ENCODE results near the gene SENP7. TPM values are rescaled to one million over a fixed set of nuclear protein-coding genes. Genes with fewer than 3 reads are reported as not detected.

The SENP7 gene
- total RNA-seq, 1 donor, result 11.2 TPM

DNA sequence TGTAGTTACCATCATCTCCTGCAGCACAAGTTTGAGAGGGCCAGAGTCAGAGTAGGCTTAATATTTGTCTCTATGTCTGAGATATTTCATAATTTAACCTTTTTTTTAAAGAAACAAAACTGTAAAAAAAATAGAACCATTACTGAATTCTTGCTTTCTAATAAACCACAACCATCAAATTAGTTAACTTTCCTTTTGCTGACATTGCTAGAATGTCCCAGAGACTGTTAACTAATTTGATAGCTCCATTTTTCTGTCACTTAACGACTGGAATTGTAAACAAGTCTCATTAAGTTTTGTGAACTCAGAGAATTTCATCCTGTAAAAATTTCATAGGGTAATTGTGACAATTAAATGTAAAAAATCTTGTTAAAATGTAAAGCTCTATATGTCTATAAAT lies 228.3 kb downstream of the SENP7 start:
- DNase-seq (ENCODE audit: insufficient read length, low spot score, missing footprints), result no peak
- TF ChIP-seq, protein P1, sequence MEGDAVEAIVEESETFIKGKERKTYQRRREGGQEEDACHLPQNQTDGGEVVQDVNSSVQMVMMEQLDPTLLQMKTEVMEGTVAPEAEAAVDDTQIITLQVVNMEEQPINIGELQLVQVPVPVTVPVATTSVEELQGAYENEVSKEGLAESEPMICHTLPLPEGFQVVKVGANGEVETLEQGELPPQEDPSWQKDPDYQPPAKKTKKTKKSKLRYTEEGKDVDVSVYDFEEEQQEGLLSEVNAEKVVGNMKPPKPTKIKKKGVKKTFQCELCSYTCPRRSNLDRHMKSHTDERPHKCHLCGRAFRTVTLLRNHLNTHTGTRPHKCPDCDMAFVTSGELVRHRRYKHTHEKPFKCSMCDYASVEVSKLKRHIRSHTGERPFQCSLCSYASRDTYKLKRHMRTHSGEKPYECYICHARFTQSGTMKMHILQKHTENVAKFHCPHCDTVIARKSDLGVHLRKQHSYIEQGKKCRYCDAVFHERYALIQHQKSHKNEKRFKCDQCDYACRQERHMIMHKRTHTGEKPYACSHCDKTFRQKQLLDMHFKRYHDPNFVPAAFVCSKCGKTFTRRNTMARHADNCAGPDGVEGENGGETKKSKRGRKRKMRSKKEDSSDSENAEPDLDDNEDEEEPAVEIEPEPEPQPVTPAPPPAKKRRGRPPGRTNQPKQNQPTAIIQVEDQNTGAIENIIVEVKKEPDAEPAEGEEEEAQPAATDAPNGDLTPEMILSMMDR (IDR thresholded peaks at IDR 0.05; ENCODE audit: extremely low read depth, low read depth, low read length), result no peak
- Histone ChIP-seq H3K36me3 (ENCODE audit: insufficient read depth, low read length) (no peaks in the 10 kb centered on the region), H3K4me2 (ENCODE audit: insufficient read depth, low read length) (no peak overlapping the region), H3K4me3 (ENCODE audit: insufficient read depth, low read length) (no peak overlapping the region), H3K27me3 (ENCODE audit: insufficient read depth, low read length) (no peaks in the 10 kb centered on the region), H4K20me1 (ENCODE audit: insufficient read depth, low read length) (no peaks in the 10 kb centered on the region), H3K27ac (ENCODE audit: low read depth, low read length) (no peak overlapping the region), H3K4me1 (ENCODE audit: insufficient read depth, low read length) (no peaks in the 10 kb centered on the region), H3K9me3 (ENCODE audit: low read depth, low read length) (no peaks in the 10 kb centered on the region), H2AFZ (ENCODE audit: low read length) (no peak overlapping the region), H3K79me2 (ENCODE audit: insufficient read depth, low read length) (no peaks in the 10 kb centered on the region)

DNA sequence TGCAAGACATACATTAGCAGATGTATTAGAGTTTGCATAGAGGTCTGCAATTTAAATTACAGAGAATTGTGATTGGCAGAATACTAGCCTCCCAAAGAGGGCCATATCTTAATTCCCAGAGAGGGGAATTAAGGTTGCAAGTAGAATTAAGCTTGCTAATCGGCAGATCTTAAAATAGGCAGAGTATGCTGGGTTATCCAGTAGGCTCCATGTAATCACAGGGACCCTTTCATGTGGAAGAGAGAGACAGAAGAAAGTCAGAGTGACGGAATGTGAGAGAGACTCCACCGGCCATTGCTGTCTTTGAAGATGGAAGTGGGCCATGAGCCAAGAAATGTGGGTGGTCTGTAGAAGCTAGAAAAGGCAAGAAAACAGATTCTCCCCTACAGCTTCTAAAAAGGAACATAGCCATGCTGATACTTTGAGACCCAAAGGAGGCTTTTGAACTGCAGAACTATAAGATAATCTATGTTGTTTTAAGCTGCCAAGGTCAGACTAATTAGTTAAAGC lies 231.4 kb downstream of the SENP7 start:
- Histone ChIP-seq H2AFZ (ENCODE audit: low read length) (no peak overlapping the region), H3K9me3 (ENCODE audit: low read depth, low read length) (no peaks in the 10 kb centered on the region), H3K4me1 (ENCODE audit: insufficient read depth, low read length) (peaks cover 6% of the 10 kb centered on the region), H3K4me3 (ENCODE audit: insufficient read depth, low read length) (no peak overlapping the region), H3K27me3 (ENCODE audit: insufficient read depth, low read length) (no peaks in the 10 kb centered on the region), H3K79me2 (ENCODE audit: insufficient read depth, low read length) (no peaks in the 10 kb centered on the region), H3K4me2 (ENCODE audit: insufficient read depth, low read length) (no peak overlapping the region), H3K36me3 (ENCODE audit: insufficient read depth, low read length) (no peaks in the 10 kb centered on the region), H4K20me1 (ENCODE audit: insufficient read depth, low read length) (no peaks in the 10 kb centered on the region), H3K27ac (ENCODE audit: low read depth, low read length) (no peak overlapping the region)
- TF ChIP-seq, protein P1 (IDR thresholded peaks at IDR 0.05; ENCODE audit: extremely low read depth, low read depth, low read length), result no peak
- no peak for DNase-seq (ENCODE audit: insufficient read length, low spot score, missing footprints)

DNA sequence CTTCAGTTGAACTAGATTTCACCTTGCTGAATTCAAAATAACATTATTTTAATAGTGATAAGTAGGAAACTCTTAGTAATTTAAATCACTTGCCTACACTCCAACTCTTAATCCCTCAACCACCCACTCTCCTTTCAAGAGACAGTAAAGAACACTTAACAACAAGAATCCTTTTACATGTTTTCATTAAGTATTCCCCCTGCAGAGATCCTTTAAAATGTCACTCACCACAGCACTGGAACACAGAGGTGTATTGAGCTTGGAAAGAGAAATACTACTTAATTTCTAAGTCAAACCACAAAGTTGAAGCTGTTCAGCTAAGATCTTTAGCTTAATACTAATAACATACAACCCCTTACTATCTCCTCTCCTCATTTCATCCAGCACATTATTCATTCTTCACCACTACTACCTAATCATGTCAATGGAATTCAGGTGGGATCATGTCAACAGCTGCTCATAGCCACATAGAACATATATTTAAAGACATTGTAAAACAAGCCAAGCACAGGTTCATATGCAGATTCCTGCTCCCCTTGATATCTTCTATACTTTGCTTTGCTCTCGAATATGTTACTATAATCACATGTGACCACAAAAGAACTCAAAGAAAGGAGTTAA lies 233.1 kb downstream of the SENP7 start:
- no peaks in the 10 kb centered on the region for H3K36me3 ChIP-seq (ENCODE audit: insufficient read depth, low read length)
- TF ChIP-seq, protein P1 (IDR thresholded peaks at IDR 0.05; ENCODE audit: extremely low read depth, low read depth, low read length), result no peak
- H4K20me1 ChIP-seq (ENCODE audit: insufficient read depth, low read length), result no peaks in the 10 kb centered on the region
- no peak overlapping the region for H3K27ac ChIP-seq (ENCODE audit: low read depth, low read length)
- H3K27me3 ChIP-seq (ENCODE audit: insufficient read depth, low read length), result no peaks in the 10 kb centered on the region
- H3K4me3 ChIP-seq (ENCODE audit: insufficient read depth, low read length), result no peak overlapping the region
- no peak for DNase-seq (ENCODE audit: insufficient read length, low spot score, missing footprints)
- H3K9me3 ChIP-seq (ENCODE audit: low read depth, low read length), result no peaks in the 10 kb centered on the region
- H3K4me1 ChIP-seq (ENCODE audit: insufficient read depth, low read length), result peaks cover 6% of the 10 kb centered on the region
- no peak overlapping the region for H2AFZ ChIP-seq (ENCODE audit: low read length)
- no peak overlapping the region for H3K4me2 ChIP-seq (ENCODE audit: insufficient read depth, low read length)
- no peaks in the 10 kb centered on the region for H3K79me2 ChIP-seq (ENCODE audit: insufficient read depth, low read length)

DNA sequence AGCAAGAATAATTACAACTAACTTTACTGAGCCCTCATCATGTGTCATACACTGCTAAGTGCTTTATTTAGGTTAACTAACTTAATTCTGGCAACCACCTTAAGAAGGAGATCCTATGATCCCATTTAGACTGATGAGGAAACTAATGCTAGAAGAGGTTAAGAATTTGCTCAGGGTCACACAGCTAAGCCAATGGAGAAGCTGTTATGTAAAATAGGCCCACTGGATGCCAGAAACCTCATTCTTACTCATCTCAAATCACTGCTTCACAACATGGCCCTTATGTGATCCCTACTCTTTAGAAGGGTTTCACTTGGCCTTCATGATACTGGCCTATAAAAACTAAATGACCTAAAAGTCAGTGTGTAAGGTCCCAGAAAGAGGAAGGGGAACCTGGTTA lies 233.8 kb downstream of the SENP7 start:
- H3K36me3 ChIP-seq (ENCODE audit: insufficient read depth, low read length), result no peaks in the 10 kb centered on the region
- H4K20me1 ChIP-seq (ENCODE audit: insufficient read depth, low read length), result no peaks in the 10 kb centered on the region
- no peaks in the 10 kb centered on the region for H3K79me2 ChIP-seq (ENCODE audit: insufficient read depth, low read length)
- H3K4me2 ChIP-seq (ENCODE audit: insufficient read depth, low read length), result no peak overlapping the region
- H3K4me3 ChIP-seq (ENCODE audit: insufficient read depth, low read length), result no peak overlapping the region
- TF ChIP-seq, protein P1 (IDR thresholded peaks at IDR 0.05; ENCODE audit: extremely low read depth, low read depth, low read length), result no peak
- DNase-seq (ENCODE audit: insufficient read length, low spot score, missing footprints), result no peak
- no peak overlapping the region for H2AFZ ChIP-seq (ENCODE audit: low read length)
- H3K9me3 ChIP-seq (ENCODE audit: low read depth, low read length), result no peaks in the 10 kb centered on the region
- H3K27me3 ChIP-seq (ENCODE audit: insufficient read depth, low read length), result no peaks in the 10 kb centered on the region
- H3K4me1 ChIP-seq (ENCODE audit: insufficient read depth, low read length), result peaks cover 6% of the 10 kb centered on the region
- H3K27ac ChIP-seq (ENCODE audit: low read depth, low read length), result no peak overlapping the region

Data from osteoblast (primary cell).